Ovary (tissue), 9 donors: ENCODE measurements around the gene PADI2. TPM values are rescaled to one million over a fixed set of nuclear protein-coding genes. Genes with fewer than 3 reads are reported as not detected.

Source experiments
- DNase-seq, 5 donors: peaks; one replicate each; pipeline ENCODE4 v3.0.0-alpha.2; 2019 to 2020
- H3K27ac ChIP-seq, 2 donors: fragments of 200-600 bp; one replicate each; pipeline versions ENCODE4 v1.5.1 to v1.8.0; 2019 to 2022
- H3K27me3 ChIP-seq: fragments of 200-600 bp; one replicate; pipeline ENCODE4 v1.8.0; 2022
- H3K36me3 ChIP-seq: fragments of 200-600 bp; sonication (generic); one replicate; pipeline ENCODE4 v1.5.1; 2019
- H3K4me1 ChIP-seq: one replicate; pipeline ENCODE4 v1.8.1; 2013; ENCODE audit warnings: mild to moderate bottlenecking, moderate library complexity; ENCODE audit not compliant: insufficient read depth
- H3K4me3 ChIP-seq: fragments of 200-600 bp; sonication (generic); one replicate; pipeline ENCODE4 v1.5.1; 2017
- H3K9me3 ChIP-seq, 2 donors: fragments of 200-600 bp in 1 of 2; sonication (generic) in 1 of 2; one replicate each; pipeline versions ENCODE4 v1.5.1 to v1.8.1; 2013 to 2019; ENCODE audit warnings: mild to moderate bottlenecking in 1 of 2, moderate library complexity in 1 of 2
- CTCF ChIP-seq, 3 donors: fragments of 450-650 bp in 2 of 3; fragments of 200-600 bp in 1 of 3; IDR thresholded peaks; one replicate each; pipeline versions ENCODE4 v1.5.1 to v1.8.0; 2016 to 2022; ENCODE audit warnings: antibody characterized with exemption in 3 of 3, mild to moderate bottlenecking in 1 of 3
- EP300 ChIP-seq: sonication (generic); formaldehyde crosslinking; IDR thresholded peaks from one replicate; pipeline ENCODE4 v1.6.1; 2017; ENCODE audit warnings: antibody characterized with exemption
- POLR2A ChIP-seq: fragments of 450-650 bp; IDR thresholded peaks from one replicate; pipeline ENCODE4 v1.6.1; 2017; ENCODE audit warnings: antibody characterized with exemption, mild to moderate bottlenecking, moderate library complexity
- WGBS, 3 donors: extraction: QIAGEN DNeasy Blood & Tissue Kit in 1 of 3; methylation state at CpG; one replicate each; pipeline versions ENCODE4 v1.1.5 to v1.1.7; 2013 to 2017; 5-methylcytosine and 5-hydroxymethylcytosine counted together
- intact Hi-C, 4 donors: fragments of 100-400 bp; cut with DNase I; formaldehyde crosslinking; loops; one replicate each; pipeline versions ENCODE4 v1.11.0 to v1.15.1; 2022 to 2023
- polyA plus RNA-seq, 2 donors: library from polyadenylated mRNA; stranded (reverse); fragments of 200-250 nt in 1 of 2; fragments of 350-450 nt in 1 of 2; fragmentation: Illumina TruSeq in 1 of 2; extraction: RNeasy Lipid Tissue Mini Kit (QIAGEN cat#74804) in 1 of 2; gene quantifications; one replicate each; pipeline ENCODE4 v1.2.3, GENCODE V29; 2013 to 2014
- total RNA-seq, 7 donors: library from RNA; depleted of rRNA in 2 of 7; stranded (reverse); fragments of >200 nt in 2 of 7; fragmentation: NEBNext Ultra II Directional in 3 of 7; extraction: Animal tissue kit (Norgen Biotek cat#: 25700) in 3 of 7; gene quantifications; one replicate each; pipeline versions ENCODE4 v1.1.0 to v1.2.4, GENCODE V29; 2016 to 2023
- donor health status: DM: no; HTN: no; CAD: no; lungs with moderate emphysema.
- donor health status: DM: no; HTN: no; CAD: no.
- donor health status: Bipolar disorder and iron deficiency.
- donor health status: DM: yes; HTN: yes; CAD: no.
- donor health status: DM: no; HTN: no; CAD: no.
- donor health status: DM: yes; HTN: yes; CAD: no.

The PADI2 gene
- total and polyA plus RNA-seq, 9 donors, result 0.07 to 5.2 (median 0.55) TPM

- DNase-seq, result no peak
- intact Hi-C loops, result no loop called here
- Histone ChIP-seq H3K36me3 (no peaks in the 10 kb centered on the region), H3K27ac (no peak overlapping the region), H3K27me3 (no peaks in the 10 kb centered on the region), H3K4me1 (no peaks in the 10 kb centered on the region), H3K4me3 (no peak overlapping the region), H3K9me3 (no peaks in the 10 kb centered on the region)
- 65 to 67% (median 65%) methylated on average over 3 of the region's 3 CpGs for WGBS, 3 donors
- no peak for TF ChIP-seq POLR2A
- no peak for TF ChIP-seq EP300
- no peak for TF ChIP-seq CTCF (IDR thresholded peaks at IDR 0.05)
These were observed 86.5 kb downstream of the PADI2 start for GRCh38 chr1:17032741-17033140.

GRCh38 chr1:17031436-17031835, 87.8 kb downstream of the PADI2 start:
- H3K36me3 ChIP-seq, result no peaks in the 10 kb centered on the region
- H3K27me3 ChIP-seq, result no peaks in the 10 kb centered on the region
- H3K9me3 ChIP-seq, result no peaks in the 10 kb centered on the region
- WGBS, 3 donors, result 83 to 84% (median 83%) methylated on average over 4 of the region's 4 CpGs
- no peak for TF ChIP-seq EP300
- no peak for TF ChIP-seq CTCF (IDR thresholded peaks at IDR 0.05)
- no peak for TF ChIP-seq POLR2A
- H3K27ac ChIP-seq, result no peak overlapping the region
- intact Hi-C loops, result no loop called here
- no peaks in the 10 kb centered on the region for H3K4me1 ChIP-seq
- H3K4me3 ChIP-seq, result no peak overlapping the region
- no peak for DNase-seq

- intact Hi-C loops, result no loop called here
- 79 to 85% (median 81%) methylated on average over 4 of the region's 4 CpGs for WGBS, 3 donors
- no peaks in the 10 kb centered on the region for H3K9me3 ChIP-seq
- no peaks in the 10 kb centered on the region for H3K36me3 ChIP-seq
- TF ChIP-seq CTCF (IDR thresholded peaks at IDR 0.05) (no peak), POLR2A (no peak), EP300 (no peak)
- no peak overlapping the region for H3K4me3 ChIP-seq
- no peaks in the 10 kb centered on the region for H3K27me3 ChIP-seq
- DNase-seq, result no peak
- H3K4me1 ChIP-seq, result no peaks in the 10 kb centered on the region
- H3K27ac ChIP-seq, result no peak overlapping the region
These were observed 89.0 kb downstream of the PADI2 start for GRCh38 chr1:17030206-17030605.

- intact Hi-C loops, result no loop called here
These were observed 90.5 kb downstream of the PADI2 start for GRCh38 chr1:17028662-17029188.

More at GRCh38 chr1:17028662-17029188, 90.5 kb downstream of the PADI2 start:
- no peaks in the 10 kb centered on the region for H3K36me3 ChIP-seq
- no peak overlapping the region for H3K4me3 ChIP-seq
- WGBS, 3 donors, result 76 to 79% (median 77%) methylated on average over 5 of the region's 5 CpGs
- no peak for TF ChIP-seq EP300
- no peak for TF ChIP-seq POLR2A
- no peak for TF ChIP-seq CTCF (IDR thresholded peaks at IDR 0.05)
- H3K4me1 ChIP-seq, result no peaks in the 10 kb centered on the region
- no peak overlapping the region for H3K27ac ChIP-seq
- H3K9me3 ChIP-seq, result no peaks in the 10 kb centered on the region
- H3K27me3 ChIP-seq, result no peaks in the 10 kb centered on the region
- DNase-seq, result no peak
